Stimulated activated CD4-positive, alpha-beta T cell treated with anti-CD3 and anti-CD28 coated beads, Interleukin-1b, Interleukin-23, amount 100 ng/mL, for 24 hours (primary cell): ENCODE data around the gene ATP2C1.

ENCODE experiments used
- DNase-seq, 4 experiments: peaks; one replicate each; pipeline ENCODE4 v3.0.0-alpha.2; 2020; ENCODE audit warnings: low read depth in 4 of 4, low spot score in 1 of 4

ATP2C1 gene

DNA sequence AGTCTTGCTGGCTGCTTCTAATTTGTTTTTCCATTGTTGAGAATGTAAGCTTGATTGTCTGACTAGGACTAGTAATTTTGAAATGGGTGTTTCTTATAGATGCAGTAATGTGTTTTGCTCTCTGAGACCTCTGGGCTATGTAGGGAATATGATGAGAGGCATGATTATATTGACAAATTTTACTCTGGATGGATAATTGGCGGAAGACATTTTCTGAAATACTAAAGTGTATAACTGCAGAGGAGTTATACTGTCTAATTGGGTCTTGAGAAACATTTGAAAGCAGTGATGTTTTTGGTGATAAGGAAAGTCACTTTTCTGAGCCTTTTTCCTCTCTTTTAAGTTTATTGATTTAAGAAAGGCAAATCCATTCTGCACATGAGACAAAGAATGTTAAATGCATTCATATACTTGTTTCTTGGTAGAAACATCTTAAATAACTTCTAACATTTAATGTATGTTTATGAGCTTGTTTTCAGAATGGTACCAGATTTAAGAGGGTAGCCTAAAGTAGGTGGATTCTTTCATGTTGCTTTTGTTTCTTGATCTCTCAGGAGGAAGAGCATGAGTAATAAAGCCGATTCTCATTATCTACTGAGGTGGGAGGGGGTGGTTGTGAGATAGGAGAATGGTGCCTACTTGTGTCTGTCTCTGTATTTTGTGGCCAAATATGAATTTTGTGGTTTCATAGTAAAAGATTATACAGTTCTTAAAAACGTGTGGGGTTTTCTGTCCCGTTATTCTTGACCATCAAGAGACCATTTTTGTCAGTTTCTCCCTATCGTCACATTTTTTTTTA lies 2.0 kb downstream of the ATP2C1 start:
- DNase-seq: no peak

DNA sequence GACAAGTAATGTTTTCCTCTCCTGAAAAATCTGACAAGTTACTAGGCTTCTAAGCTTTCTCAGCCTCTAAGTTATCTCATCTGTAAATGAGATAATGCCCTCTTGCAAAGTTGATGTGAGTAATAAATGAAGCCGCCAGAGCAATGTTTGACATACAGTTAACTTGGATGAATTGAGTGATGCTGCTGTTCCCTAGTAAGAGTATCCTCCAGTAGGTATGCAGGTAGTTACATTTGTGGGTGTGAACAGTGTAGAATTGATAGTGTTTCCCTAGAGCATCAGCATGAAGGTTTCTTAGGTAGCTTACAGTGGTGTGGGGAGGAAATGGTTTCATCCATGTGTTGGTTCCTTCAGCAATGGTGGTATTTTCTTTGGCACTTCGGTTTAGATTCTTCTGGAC lies 3.4 kb downstream of the ATP2C1 start:
- no peak for DNase-seq

DNA sequence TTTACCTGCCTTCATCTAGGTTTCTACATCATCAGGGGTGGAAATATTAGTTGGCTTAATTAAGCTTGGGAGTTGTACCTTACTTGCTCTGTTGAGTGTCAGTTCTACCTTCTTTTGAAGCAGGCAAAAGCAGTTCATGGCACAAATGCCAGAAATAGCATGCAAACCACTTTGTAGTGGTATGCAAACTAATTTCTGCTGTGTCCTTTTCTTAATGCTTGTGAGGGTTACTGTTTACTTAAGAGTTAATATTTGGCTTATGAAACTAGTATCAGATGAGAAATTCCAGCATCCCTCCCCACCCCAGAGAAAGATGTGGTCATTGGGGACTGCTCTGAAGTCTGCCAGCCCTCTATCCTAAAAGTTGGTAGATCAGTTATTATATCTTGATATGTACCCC lies 7.1 kb downstream of the ATP2C1 start:
- no peak for DNase-seq

DNA sequence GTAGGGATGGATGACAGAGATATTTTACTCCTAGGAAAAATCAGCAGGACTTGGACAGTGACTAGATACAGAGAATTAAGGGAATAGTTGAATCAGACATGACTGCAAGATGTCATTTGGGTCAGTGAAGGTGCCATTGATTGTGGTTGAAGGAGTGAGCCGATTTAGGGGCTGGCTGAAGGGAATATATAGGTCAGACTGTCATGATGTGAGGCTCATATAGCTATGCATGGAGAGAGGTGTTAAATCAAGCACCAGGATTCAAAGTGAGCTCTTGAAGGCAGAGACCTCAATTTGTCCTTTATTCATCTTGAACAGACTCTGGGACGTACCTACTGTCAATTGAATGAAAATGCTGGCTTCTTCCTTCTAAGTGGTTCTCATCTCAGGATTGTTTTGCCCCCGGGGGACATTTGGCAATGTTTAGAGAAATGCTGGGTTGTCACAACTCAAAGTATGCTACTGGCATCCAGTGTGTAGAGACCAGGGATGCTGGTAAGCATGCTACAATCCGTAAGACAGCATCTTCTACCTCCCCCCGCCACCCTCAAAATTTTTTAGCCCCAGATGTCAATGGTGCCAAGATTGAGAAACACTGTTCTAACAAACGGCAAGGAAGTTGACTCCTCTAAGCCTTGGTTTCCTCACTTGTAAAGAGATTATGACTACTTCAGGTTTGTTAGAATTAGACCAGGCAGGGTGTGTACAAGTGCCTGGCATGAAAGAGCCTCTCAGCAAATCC lies 7.8 kb downstream of the ATP2C1 start:
- no peak for DNase-seq

DNA sequence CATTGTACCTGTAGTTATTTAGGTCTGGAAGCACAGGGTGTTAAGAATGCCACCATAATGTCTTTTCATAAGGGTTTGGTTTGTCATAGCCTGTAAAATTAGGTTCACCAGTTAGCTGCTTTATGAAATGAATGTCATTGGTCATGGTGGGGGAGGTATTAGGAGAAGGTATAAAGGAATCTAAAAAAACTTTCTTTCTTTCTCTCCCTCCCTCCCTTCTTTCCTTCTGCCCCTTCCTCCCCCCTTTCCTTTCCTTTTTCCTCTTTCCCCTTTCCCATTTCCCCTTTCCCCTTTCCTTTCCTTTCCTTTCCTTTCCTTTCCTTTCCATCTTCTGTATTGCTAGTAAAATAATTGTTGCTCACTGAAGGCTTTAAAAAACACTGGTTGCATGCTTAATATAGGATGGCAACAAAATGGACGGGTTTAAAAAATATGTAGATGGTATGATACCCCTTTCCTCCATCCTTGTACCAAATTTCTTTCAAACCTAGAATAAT lies 9.6 kb downstream of the ATP2C1 start:
- DNase-seq: no peak

DNA sequence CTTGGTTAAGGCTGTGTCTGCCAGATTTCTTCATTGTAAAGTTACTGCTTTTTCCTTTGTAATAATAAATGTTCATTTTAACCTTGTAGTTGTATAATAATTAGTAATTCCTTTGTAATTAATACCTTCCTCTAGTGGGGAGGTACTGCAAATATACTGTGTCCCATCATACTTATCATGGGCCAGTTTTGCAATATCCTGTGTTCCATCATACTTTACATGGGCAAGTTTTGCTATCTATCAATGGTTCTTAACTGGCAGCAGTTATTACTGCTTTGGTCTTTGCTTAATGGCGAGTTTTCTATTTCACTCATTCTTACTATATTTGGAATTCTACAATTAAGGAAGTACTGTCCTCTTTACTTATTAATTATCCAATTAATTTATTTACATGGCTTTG lies 10.6 kb downstream of the ATP2C1 start:
- DNase-seq: no peak

DNA sequence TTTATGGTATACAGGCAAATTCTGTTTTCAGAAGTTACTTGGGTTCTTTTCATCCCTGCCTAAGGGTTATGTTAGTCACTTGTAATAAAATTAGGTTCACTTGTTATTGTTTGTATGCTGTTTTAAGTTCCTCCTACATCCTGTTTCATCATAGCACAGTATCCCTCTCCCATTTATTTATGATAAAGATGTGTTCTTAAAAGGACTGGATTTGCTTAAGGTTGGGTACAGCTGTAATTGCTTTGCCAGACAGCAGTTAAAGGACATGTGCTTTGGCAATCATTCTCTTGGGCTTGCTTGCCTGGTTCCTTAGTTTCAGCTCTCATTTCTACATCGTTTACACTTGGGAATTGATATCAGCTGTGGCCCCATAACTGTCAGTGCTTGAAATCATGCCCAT lies 11.7 kb downstream of the ATP2C1 start:
- DNase-seq: no peak

DNA sequence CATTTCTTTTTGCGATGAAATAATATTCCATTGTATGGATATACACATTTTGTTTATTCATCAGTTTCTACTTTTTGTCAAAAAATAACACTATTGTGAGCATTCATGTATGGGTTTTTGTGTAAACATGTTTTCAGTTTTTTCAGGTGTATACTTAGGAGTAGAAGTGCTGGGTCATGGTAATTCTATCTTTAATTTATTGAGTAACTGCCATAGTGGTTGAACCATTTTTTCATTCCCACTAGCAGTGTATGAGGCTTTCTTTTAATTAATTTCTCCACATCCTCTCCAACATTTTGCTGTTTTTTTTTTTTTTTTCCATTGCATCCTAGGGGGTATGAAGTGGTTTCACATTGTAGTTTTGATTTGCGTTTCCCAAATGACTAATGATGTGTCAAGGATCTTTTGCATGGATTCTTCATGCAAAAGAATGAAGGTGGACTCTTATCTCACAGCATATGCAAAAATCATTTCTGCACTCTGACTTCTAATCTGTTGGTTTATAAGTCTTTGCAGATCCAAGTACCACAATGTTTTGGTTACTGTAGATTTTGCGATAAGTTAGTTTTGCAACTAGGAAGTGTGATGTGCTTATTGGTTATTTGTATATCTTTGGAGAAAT lies 12.6 kb downstream of the ATP2C1 start:
- DNase-seq: no peak

DNA sequence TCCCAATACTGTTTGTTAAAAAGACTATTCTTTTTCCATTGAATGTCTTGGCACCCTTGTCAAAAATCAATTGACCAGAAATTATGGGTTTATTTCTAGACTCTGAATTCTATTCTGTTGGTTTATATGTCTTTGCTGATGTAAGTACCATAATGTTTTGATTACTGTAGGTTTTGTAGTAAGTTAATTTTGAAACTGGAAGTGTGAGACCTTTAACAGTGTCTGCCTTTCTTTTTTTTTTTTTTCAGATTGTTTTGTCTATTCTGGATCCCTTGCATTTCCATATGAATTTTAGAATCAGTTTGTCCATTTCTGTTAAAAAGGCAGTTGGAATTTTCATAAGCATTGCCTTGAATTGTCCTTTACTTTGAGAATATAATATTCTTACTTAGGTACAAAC lies 13.6 kb downstream of the ATP2C1 start:
- DNase-seq: no peak

DNA sequence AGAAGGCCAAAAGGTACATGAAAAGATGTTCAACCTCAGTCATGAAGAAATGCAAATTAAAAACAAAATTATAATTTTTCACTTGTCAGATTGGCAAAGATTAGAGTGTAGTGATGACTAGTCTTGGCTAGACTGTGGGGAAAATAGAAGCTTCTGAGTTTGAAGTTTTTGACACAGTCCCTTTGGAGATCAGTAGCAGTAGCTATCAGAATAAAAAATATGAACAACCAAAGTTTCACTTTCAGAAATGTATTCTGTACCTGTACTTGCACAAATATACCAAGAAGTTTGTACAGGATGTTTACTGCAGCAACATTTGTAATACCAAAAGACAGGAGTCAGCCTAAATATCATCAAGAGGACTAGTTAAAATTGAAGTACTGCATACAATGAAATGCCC lies 14.1 kb downstream of the ATP2C1 start:
- no peak for DNase-seq

DNA sequence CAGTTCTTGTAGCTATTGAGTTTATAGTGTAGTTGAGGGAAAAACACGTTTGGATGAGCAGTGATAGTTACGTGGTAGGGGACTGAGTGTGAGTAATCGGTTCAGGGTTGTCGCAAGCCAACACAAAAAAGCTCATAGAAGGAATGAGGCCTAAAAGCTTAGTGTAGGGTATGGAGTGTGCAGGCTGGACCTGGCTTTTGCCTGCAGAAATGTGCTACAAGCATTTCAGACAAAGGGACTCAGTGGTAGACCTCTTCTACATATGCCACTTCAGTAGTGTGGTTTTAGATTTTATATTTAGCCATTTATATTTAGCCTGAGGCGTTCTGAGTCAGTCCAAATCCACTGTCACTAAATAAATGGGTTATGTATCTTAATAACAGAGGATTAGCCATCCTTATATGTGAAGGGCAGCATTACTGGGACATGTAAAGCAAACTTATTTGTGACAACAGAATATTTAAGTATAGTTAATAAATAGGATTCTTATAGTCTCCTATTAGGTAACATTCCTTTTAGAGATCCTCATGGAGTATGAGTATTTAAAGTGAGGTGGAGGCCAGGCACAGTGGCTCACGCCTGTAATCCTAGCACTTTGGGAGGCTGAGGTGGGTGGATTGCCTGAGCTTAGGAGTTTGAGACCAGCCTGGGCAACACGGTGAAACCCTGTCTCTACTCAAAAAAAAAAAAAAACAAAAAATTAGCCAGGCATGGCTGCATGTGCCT lies 21.8 kb downstream of the ATP2C1 start:
- no peak for DNase-seq

DNA sequence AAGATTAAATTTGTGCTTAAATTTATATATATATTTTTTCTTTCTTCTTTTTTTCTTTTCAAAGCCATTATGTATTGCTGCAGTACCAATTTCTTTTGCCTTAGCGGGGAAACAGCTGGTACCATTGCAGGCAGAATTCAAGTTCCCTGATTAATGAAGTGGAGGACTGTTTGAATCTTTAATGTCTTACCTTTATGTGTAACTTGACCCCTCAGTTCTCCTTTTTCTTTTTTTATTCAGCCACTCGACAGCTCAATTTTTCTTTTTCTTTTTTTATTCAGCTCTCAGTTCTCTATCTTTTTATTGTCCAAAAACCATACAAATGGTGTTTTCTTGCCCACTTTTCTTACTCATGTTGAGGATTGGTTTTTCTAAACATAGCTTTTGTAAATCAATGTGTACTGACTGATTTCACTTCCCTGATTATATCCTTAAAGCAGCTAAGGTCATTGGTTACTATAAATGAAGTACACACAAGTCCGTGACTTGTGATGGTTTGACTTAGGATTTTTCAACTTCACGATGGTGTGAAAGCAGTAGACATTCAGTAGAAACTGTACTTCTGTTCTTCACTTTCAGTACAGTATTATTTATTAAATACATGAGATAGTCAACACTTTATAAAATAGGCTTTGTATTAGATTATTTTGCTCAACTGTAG lies 22.8 kb downstream of the ATP2C1 start:
- no peak for DNase-seq

DNA sequence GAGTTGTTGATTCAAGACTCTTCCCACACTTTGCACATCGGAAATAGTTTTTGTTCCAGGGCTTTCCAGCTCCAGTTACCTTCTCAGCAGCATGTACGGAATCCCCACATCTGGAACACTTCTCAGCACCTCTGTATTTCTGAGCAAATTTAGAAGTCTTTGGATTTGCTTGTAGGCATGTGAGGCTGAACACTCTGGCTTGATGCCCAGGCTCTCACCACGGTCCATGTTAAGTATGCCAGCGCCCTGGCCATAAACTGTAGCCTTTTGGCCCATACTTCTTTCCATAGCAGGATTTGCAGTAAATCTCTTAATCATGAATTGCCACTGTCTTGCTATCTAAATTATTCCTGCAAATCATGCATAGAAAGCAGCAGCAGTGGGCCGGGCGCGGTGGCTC lies 24.4 kb downstream of the ATP2C1 start:
- no peak for DNase-seq

DNA sequence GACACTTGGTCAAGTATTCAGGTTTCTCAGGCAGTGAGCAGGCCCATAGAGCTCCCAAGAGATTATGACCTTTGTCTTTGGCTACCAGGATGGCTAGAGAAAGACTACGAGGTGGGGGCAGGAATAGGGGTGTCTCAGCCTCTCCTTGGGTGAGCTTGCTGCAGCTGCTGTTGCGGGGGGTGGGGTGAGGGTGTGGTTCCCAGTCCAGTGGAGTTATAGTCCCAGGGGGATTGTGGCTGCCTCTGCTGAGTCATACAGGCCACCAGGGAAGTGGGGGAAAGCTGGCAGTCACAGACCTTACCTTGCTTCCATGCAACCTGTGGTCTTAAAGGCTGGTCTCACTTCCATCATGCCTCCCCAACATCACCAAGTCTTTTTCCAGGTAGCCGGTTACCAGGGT lies 31.7 kb downstream of the ATP2C1 start:
- no peak for DNase-seq

DNA sequence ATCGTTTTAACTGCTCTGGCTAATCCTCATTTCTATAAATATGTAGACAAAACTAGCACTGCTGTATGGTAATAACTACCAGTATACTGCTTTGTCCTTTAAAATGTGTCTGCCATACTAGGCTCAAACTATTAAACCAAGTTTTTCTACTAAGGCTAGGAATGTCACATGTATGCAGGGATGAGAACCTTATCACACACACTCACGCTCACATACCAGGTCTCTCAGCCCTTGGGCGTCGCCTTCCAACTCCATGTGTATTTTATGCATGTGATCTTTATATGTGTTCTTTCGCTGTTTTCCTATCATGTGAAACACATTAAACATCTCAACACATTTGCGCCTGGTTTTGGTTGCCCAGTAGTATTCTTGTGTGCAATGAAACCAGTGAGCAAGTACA lies 32.6 kb downstream of the ATP2C1 start:
- no peak for DNase-seq

DNA sequence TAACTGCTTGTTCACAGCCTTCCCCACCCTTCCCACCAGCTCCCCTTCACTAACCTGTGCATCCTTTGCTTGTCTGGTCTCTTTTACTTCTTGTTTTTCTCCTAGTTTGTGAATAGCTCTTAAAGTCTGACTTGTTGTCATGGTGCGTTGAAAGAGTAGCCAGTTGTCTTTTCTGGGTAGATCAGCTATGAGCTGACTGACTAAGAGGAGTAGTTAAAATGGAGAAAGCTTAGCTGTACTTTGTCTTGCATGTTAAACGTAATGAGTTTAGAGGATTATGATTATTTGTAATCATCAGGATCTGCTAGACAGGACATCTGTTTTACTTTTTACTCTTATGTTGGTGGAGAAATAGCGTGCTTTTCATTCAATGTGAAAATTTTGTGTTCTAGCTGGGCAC lies 35.9 kb downstream of the ATP2C1 start:
- DNase-seq: no peak

DNA sequence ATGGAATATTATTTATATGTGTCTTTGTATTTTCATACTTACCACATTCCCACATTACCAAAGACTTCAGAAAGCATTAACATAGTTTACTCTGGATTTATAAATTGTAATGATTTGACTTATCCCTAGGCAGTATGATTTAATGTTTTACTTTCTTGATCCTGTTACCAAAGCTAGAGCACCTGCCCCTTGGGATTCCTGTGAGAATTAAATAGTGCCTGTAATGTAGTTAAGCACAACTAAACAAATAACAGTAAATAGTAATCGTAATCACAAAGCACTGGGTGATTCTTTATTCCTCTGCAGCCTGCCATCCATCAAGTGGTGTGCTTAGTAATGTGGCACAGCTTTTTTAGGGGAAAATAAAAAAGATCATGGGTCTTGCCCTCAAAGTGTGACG lies 39.1 kb downstream of the ATP2C1 start:
- DNase-seq: no peak

DNA sequence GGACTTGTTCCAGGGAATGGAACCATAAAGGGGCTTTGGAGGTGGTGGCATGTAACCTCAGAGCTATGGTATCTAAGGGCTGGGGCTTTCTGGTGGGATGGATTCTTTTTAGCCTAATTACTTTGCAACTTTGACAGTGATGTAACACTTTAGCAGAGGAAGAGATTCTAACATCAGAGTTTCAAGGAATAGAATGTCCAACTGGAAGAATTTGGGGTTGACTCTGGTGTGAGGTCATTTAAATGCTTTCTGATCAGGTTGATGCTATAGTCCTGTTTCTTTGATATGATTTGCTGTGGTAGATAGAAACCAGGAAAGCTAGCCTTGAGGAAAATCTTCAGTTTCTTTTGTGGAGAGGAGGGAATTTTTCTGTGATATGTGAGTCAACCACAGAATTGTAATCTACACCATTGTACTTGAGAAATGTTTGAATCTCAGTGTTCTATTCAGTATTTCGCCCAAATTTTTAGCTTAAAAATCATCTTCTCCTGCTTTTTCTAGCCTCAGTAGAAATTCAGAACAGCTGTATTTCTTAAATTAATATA lies 40.0 kb downstream of the ATP2C1 start:
- DNase-seq: no peak

DNA sequence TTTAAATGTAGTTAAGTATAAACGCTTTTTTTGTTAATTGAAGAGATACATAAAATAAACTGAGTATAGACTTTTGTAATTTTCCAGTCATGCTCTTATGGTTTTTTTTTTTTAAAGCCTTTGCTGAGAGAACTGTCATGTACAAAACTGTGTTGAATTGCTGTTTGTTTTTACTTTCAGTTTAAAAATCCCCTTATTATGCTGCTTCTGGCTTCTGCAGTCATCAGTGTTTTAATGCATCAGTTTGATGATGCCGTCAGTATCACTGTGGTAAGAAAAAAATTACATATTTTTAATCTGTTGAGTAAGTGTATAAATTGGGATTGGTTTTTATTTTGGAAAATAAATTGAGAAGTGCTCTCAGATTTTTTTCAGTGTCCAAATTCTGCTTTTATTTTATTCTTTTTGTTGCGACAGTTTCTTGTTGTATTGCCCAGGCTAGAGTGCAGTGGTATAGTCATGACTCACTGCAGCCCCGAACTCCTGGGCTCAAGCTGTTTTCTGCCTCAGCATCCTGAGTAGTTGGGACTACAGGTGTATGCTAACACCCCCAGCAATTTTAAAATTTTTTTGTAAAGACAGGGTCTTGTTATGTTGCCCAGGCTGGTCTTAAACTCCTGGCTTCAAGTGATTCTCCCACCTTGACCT lies 40.7 kb downstream of the ATP2C1 start:
- DNase-seq: no peak
